GM21825 (cell line): ENCODE measurements around the gene NPIPB5.
"Not testable (repeated sequence)": the region's sequence is repeated elsewhere in the genome, so short reads cannot be mapped to it uniquely, and the experiment has no call there.

ENCODE experiments used
- ATAC-seq: cut with Tn5 transposase; IDR thresholded peaks from one replicate; pipeline ENCODE4 v1.9.1; 2021; ENCODE audit warnings: mild to moderate bottlenecking, moderate library complexity; ENCODE audit not compliant: unreplicated experiment

NPIPB5 gene

GRCh38 chr16:22510591-22510990 is at the start of gene NPIPB5:
NPIPB5 (plus strand) TSS chr16:22510891; CDS start chr16:22513802, 2,911 bp downstream.
- not testable (repeated sequence) for ATAC-seq

DNA sequence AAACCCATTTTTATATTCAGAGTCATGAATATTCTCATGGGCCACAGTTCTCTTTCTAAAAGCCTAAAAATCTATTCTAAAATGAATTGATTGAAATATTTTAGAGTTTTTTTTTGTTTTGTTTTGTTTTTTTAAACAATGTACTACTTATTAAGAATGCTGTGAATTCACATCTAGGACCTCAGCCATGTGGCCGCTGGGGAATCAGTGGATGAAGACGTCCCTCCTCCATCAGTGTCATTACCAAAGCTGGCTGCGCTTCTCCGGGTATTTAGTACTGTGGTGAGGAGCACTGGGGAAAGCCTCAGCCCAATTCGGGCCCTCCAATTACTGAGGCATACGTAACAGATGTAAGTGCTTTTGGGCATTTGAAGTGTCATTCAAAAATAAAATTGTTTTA is 41.8 kb upstream of the NPIPB5 start:
- not testable (repeated sequence) for ATAC-seq

- ATAC-seq = not testable (repeated sequence)
Observed at GRCh38 chr16:22537996-22538395, 27.3 kb downstream of the NPIPB5 start.

DNA sequence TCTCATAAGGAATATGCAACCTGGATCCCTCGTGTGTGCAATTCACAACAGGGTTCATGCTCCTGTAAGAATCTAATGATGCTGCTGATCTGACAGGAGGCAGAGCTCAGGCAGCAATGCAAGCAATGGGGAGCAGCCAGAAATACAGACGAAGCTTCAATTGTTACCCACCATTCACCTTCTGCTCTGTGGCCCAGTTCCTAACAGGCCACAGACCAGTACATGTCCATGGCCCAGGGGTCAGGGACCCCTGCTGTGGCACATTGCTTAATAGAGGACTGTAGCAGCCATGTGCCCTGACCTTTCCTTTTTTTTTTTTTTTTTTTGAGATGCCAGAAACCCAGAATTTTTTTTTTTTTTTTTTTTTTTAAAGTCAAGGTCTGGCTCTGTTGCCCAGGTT is 34.1 kb downstream of the NPIPB5 start:
- not testable (repeated sequence) for ATAC-seq

DNA sequence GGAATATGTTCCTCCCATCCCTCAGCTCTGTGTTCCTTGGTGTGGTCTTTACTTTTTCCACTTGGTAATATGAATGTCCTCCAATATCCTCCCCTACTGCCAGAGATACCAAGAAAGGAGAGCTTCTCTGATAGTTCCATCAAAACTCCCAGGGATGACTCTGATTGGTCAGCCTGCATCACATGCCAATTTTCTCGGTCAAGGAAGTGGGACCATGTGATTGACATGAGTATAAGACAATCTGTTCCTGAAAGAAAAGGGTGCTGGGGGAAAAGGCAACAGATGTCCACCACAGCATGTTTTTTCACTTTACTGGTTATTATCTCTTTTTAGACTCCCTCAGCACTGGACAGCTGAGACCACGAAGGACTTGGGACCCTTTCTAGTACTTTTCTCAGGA is 35.9 kb downstream of the NPIPB5 start:
- not testable (repeated sequence) for ATAC-seq

GRCh38 chr16:22547170-22547765 is 36.6 kb downstream of the NPIPB5 start:
- not testable (repeated sequence) for ATAC-seq

DNA sequence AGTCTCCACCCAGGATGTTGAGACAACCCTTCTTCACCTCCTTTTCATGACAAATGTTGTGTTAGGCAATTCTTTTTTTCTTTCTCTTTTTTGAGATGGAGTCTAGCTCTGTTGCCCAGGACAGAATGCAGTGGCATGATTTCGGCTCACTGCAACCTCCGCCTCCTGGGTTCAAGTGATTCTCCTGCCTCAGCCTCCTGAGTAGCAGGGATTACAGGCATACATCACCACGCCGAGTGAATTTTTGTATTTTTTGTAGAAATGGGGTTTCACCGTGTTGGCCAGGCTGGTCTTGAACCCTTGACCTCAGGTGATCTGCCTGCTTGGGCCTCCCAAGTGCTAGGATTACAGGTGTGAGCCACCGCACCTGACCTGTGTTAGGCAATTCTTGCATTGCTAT is 39.2 kb downstream of the NPIPB5 start:
- ATAC-seq = not testable (repeated sequence)

DNA sequence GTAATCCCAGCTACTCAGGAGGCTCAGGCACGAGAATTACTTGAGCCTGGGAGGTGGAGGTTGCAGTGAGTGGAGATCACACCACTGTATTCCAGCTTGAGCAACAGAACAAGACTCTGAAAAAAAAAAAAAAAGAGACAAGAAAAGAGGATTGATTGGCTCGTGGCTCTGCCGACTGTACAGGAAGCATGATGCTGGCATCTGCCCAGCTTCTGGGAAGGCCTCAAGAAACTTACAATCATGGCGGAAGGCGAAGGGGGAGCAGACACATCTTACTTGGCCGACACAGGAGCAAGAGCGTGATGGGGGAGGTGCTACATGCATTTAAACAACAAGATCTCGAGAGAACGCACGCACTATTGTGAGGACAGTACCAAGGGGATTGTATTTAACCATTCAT is 40.5 kb downstream of the NPIPB5 start:
- ATAC-seq = not testable (repeated sequence)

GRCh38 chr16:22551651-22552050 is 41.0 kb downstream of the NPIPB5 start:
- not testable (repeated sequence) for ATAC-seq

- ATAC-seq = not testable (repeated sequence)
Observed at GRCh38 chr16:22556759-22557158, 46.1 kb downstream of the NPIPB5 start.
